ENCODE results near the gene RAB27B.
"Not testable (repeated sequence)": the region's sequence is repeated elsewhere in the genome, so short reads cannot be mapped to it uniquely, and the experiment has no call there.

RAB27B gene

GRCh38 chr18:54815086-54815485 lies 13.2 kb upstream of the RAB27B start:
- DNase-seq (ENCODE audit: low read depth in 3 of 3): no peak

GRCh38 chr18:54820785-54821275 lies 7.4 kb upstream of the RAB27B start:
- DNase-seq (ENCODE audit: low read depth in 3 of 3): not testable (repeated sequence)

GRCh38 chr18:54822872-54823845 lies 5.1 kb upstream of the RAB27B start:
- no peak for DNase-seq (ENCODE audit: low read depth in 3 of 3)

- DNase-seq (ENCODE audit: low read depth in 3 of 3): no peak
Measured at GRCh38 chr18:54824761-54825160, 3.5 kb upstream of the RAB27B start.

- DNase-seq (ENCODE audit: low read depth in 3 of 3): no peak
Measured at GRCh38 chr18:54825601-54826344, 2.5 kb upstream of the RAB27B start.

- no peak for DNase-seq (ENCODE audit: low read depth in 3 of 3)
Measured at GRCh38 chr18:54828986-54829385, 709 bp downstream of the RAB27B start.

GRCh38 chr18:54829856-54830255 lies 1.6 kb downstream of the RAB27B start:
- DNase-seq (ENCODE audit: low read depth in 3 of 3): no peak

- DNase-seq (ENCODE audit: low read depth in 3 of 3): no peak
Measured at GRCh38 chr18:54830260-54830659, 2.0 kb downstream of the RAB27B start.

- no peak for DNase-seq (ENCODE audit: low read depth in 3 of 3)
Measured at GRCh38 chr18:54830866-54831265, 2.6 kb downstream of the RAB27B start.

- DNase-seq (ENCODE audit: low read depth in 3 of 3): no peak
Measured at GRCh38 chr18:54835944-54836343, 7.7 kb downstream of the RAB27B start.

GRCh38 chr18:54843314-54843713 lies 15.0 kb downstream of the RAB27B start:
- no peak for DNase-seq (ENCODE audit: low read depth in 3 of 3)

GRCh38 chr18:54845787-54846186 lies 17.5 kb downstream of the RAB27B start:
- no peak for DNase-seq (ENCODE audit: low read depth in 3 of 3)

GRCh38 chr18:54848121-54848520 lies 19.8 kb downstream of the RAB27B start:
- no peak for DNase-seq (ENCODE audit: low read depth in 3 of 3)

GRCh38 chr18:54849683-54850082 lies 21.4 kb downstream of the RAB27B start:
- DNase-seq (ENCODE audit: low read depth in 3 of 3): no peak

GRCh38 chr18:54850598-54850997 lies 22.3 kb downstream of the RAB27B start:
- no peak for DNase-seq (ENCODE audit: low read depth in 3 of 3)

- no peak for DNase-seq (ENCODE audit: low read depth in 3 of 3)
Measured at GRCh38 chr18:54852780-54853675, 24.8 kb downstream of the RAB27B start.

GRCh38 chr18:54855050-54855449 lies 26.8 kb downstream of the RAB27B start:
- DNase-seq (ENCODE audit: low read depth in 3 of 3): not testable (repeated sequence)

GRCh38 chr18:54856105-54856646 lies 27.9 kb downstream of the RAB27B start:
- no peak for DNase-seq (ENCODE audit: low read depth in 3 of 3)

GRCh38 chr18:54857499-54857898 lies 29.2 kb downstream of the RAB27B start:
- no peak for DNase-seq (ENCODE audit: low read depth in 3 of 3)

- DNase-seq (ENCODE audit: low read depth in 3 of 3): no peak
Measured at GRCh38 chr18:54859667-54860421, 31.6 kb downstream of the RAB27B start.

GRCh38 chr18:54860941-54861340 lies 32.7 kb downstream of the RAB27B start:
- no peak for DNase-seq (ENCODE audit: low read depth in 3 of 3)
